ENCODE data around the gene ZACN.
A peak's percentile ranks its signal among the peaks of the same experiment; 100 is the strongest.

The ZACN gene

GRCh38 chr17:76122431-76123190 lies 43.6 kb downstream of the ZACN start:
- TF ChIP-seq CTCF (IDR thresholded peaks at IDR 0.05; ENCODE audit: insufficient read depth, low read depth, low read length, missing control alignments) = no peak
- no peak for DNase-seq (ENCODE audit: low read depth)
- H3K4me3 ChIP-seq (ENCODE audit: low read depth, low read length) = no peak overlapping the region

- no peak for TF ChIP-seq CTCF (IDR thresholded peaks at IDR 0.05; ENCODE audit: insufficient read depth, low read depth, low read length, missing control alignments)
- no peak overlapping the region for H3K4me3 ChIP-seq (ENCODE audit: low read depth, low read length)
- no peak for DNase-seq (ENCODE audit: low read depth)
Observed at GRCh38 chr17:76123191-76123499, 44.2 kb downstream of the ZACN start.

GRCh38 chr17:76123749-76124581 lies 45.0 kb downstream of the ZACN start:
- TF ChIP-seq CTCF (IDR thresholded peaks at IDR 0.05; ENCODE audit: insufficient read depth, low read depth, low read length, missing control alignments) = no peak
- peak; percentile 25 for DNase-seq (ENCODE audit: low read depth)
- H3K4me3 ChIP-seq (ENCODE audit: low read depth, low read length) = no peak overlapping the region

GRCh38 chr17:76124582-76125390 lies 45.8 kb downstream of the ZACN start:
- DNase-seq (ENCODE audit: low read depth) = peak; percentile 39
- no peak overlapping the region for H3K4me3 ChIP-seq (ENCODE audit: low read depth, low read length)
- peak; percentile 37 for TF ChIP-seq CTCF (IDR thresholded peaks at IDR 0.05; ENCODE audit: insufficient read depth, low read depth, low read length, missing control alignments)

GRCh38 chr17:76125391-76125675 lies 46.4 kb downstream of the ZACN start:
- no peak overlapping the region for H3K4me3 ChIP-seq (ENCODE audit: low read depth, low read length)
- TF ChIP-seq CTCF (IDR thresholded peaks at IDR 0.05; ENCODE audit: insufficient read depth, low read depth, low read length, missing control alignments) = no peak
- no peak for DNase-seq (ENCODE audit: low read depth)

GRCh38 chr17:76125922-76126321 lies 46.9 kb downstream of the ZACN start:
- no peak overlapping the region for H3K4me3 ChIP-seq (ENCODE audit: low read depth, low read length)
- DNase-seq (ENCODE audit: low read depth) = no peak
- no peak for TF ChIP-seq CTCF (IDR thresholded peaks at IDR 0.05; ENCODE audit: insufficient read depth, low read depth, low read length, missing control alignments)

Data from GM12865 (cell line).